CD4-positive, alpha-beta memory T cell (primary cell): ENCODE results near the gene FOSB. TPM values are rescaled to one million over a fixed set of nuclear protein-coding genes. Genes with fewer than 3 reads are reported as not detected.

Experiments
- CTCF ChIA-PET: fragments of 350-600 bp; sonication (Branson Sonifier 250); formaldehyde crosslinking; loops from one replicate; lab custom pipeline; 2021; ENCODE audit warnings: inconsistent platforms; ENCODE audit not compliant: partially characterized antibody; lab: Charles Lee
- POLR2A ChIA-PET: fragments of 350-600 bp; sonication (Branson Sonifier 250); formaldehyde crosslinking; loops from one replicate; lab custom pipeline; 2021; ENCODE audit not compliant: partially characterized antibody; lab: Charles Lee
- DNase-seq, 5 donors: peaks; one replicate each; pipeline versions ENCODE4 v3.0.0 to v3.0.0-alpha.2; 2020 to 2022; ENCODE audit warnings: mixed read lengths in 1 of 5
- H3K27ac ChIP-seq: one replicate; pipeline ENCODE4 v1.7.0; 2013; ENCODE audit warnings: low read depth, low read length
- H3K27me3 ChIP-seq: 2 replicates; pipeline ENCODE4 v1.7.0; 2013; ENCODE audit warnings: mild to moderate bottlenecking, low read length, moderate library complexity; ENCODE audit not compliant: insufficient read depth
- H3K36me3 ChIP-seq: 2 replicates; pipeline ENCODE4 v1.7.0; 2013; ENCODE audit warnings: mild to moderate bottlenecking, low read length, moderate library complexity; ENCODE audit not compliant: insufficient read depth
- H3K4me1 ChIP-seq: 2 replicates; pipeline ENCODE4 v1.7.0; 2013; ENCODE audit warnings: mild to moderate bottlenecking, low read length, moderate library complexity; ENCODE audit not compliant: insufficient read depth
- H3K4me3 ChIP-seq, 2 donors: one replicate each; pipeline ENCODE4 v1.7.0; 2013; ENCODE audit warnings: low read length in 2 of 2, mild to moderate bottlenecking in 1 of 2
- H3K9me3 ChIP-seq, 2 donors: one replicate each; pipeline ENCODE4 v1.7.0; 2013; ENCODE audit warnings: low read length in 2 of 2, control low read depth in 1 of 2; ENCODE audit not compliant: control insufficient read depth in 1 of 2
- H3K27ac Mint-ChIP-seq, 7 donors: one replicate each; pipeline ENCODE4 v1.8.0; 2020 to 2021; ENCODE audit warnings: mixed read lengths in 7 of 7, mild to moderate bottlenecking in 6 of 7, inconsistent platforms in 3 of 7, moderate library complexity in 3 of 7
- H3K27me3 Mint-ChIP-seq, 2 donors: one replicate each; pipeline ENCODE4 v1.8.0; 2020 to 2021; ENCODE audit warnings: mixed read lengths in 2 of 2
- H3K36me3 Mint-ChIP-seq, 2 donors: one replicate each; pipeline ENCODE4 v1.8.0; 2020 to 2021; ENCODE audit warnings: mixed read lengths in 2 of 2, inconsistent platforms in 1 of 2, mild to moderate bottlenecking in 1 of 2
- H3K4me1 Mint-ChIP-seq, 4 donors: one replicate each; pipeline ENCODE4 v1.8.0; 2020 to 2021; ENCODE audit warnings: mixed read lengths in 4 of 4, mild to moderate bottlenecking in 1 of 4
- H3K4me3 Mint-ChIP-seq, 8 donors: one replicate each; pipeline ENCODE4 v1.8.0; 2020 to 2021; ENCODE audit warnings: mixed read lengths in 8 of 8, mild to moderate bottlenecking in 7 of 8, moderate library complexity in 6 of 8, inconsistent platforms in 3 of 8
- H3K9me3 Mint-ChIP-seq, 8 donors: one replicate each; pipeline ENCODE4 v1.8.0; 2020 to 2021; ENCODE audit warnings: mixed read lengths in 8 of 8, mild to moderate bottlenecking in 5 of 8, inconsistent platforms in 3 of 8, moderate library complexity in 1 of 8
- intact Hi-C: fragments of 100-400 bp; cut with micrococcal nuclease; formaldehyde crosslinking; loops from one replicate; pipeline ENCODE4 v1.15.1; 2023
- polyA plus RNA-seq, 2 donors: library from polyadenylated mRNA; unstranded; fragments of 300-500 nt; fragmentation: Illumina TruSeq; gene quantifications; one replicate each; pipeline ENCODE4 v1.2.3, GENCODE V29; 2021
- total RNA-seq, 2 experiments: library from RNA; stranded (reverse); gene quantifications; one replicate each; pipeline ENCODE4 v1.2.3, GENCODE V29; 2021

Gene FOSB
- total and polyA plus RNA-seq, 4 experiments from 2014 or later = 4.2 to 17.1 (median 8.6) TPM

GRCh38 chr19:45421947-45422498 lies 45.8 kb upstream of the FOSB start:
- ChIA-PET CTCF (interaction anchor here (1.0 kb wide), 1 partner anchor 64 kb away, joined by 4 read pairs; no protein-coding TSS in a partner anchor), POLR2A (no interaction called here)
- no peaks in the 10 kb centered on the region for H3K9me3 Mint-ChIP-seq
- peak overlapping the region in 6 of 8 donors; percentile 29 to 55 (median 43) for H3K4me3 Mint-ChIP-seq
- H3K27ac Mint-ChIP-seq = peak overlapping the region in 5 of 7 donors; percentile 25 to 85 (median 55)
- H3K9me3 ChIP-seq = no peaks in the 10 kb centered on the region
- H3K27ac ChIP-seq = no peak overlapping the region
- H3K4me1 ChIP-seq = peaks cover 26% of the 10 kb centered on the region
- no peak overlapping the region for H3K4me3 ChIP-seq
- intact Hi-C loops = loop anchor here (5.0 to 10.0 kb wide), 2 partner anchors 160 to 273 kb away; partner anchors contain the start of genes OPA3, QPCTL and SNRPD2
- H3K4me1 Mint-ChIP-seq = peaks cover 25 to 45% (median 33%) of the 10 kb centered on the region in 4 donors
- DNase-seq = no peak
- H3K36me3 ChIP-seq = peaks cover 2% of the 10 kb centered on the region
- H3K27me3 Mint-ChIP-seq = no peaks in the 10 kb centered on the region
- H3K36me3 Mint-ChIP-seq = peaks cover 4 to 31% of the 10 kb centered on the region in 2 donors
- H3K27me3 ChIP-seq = no peaks in the 10 kb centered on the region

DNA sequence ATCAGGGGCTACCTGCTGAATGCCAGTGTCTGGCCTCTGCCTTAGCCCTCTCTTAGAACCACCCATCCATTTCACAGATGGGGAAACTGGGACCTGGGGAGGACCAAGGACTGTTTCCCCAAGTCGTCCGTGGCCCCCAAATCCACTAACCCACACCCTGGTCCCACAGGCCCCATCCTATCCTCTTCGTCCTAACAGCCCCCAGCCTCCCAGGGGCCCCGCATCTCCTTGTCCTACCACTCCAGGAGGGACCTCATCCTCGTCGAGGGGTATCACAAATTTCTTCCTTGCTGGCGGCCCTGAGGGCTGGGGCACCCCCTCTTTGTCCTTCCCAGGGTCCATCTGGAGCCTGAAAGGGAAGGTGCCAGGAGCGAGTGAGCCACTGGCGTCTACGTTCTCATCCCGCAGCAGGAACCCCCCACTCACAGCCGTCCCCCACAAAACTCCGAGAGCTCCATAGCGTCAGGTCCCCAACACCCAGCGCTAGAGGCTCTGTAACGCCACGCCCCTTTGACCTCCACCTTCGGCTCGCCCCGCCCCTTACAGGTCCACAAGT lies 44.7 kb upstream of the FOSB start:
- H3K9me3 ChIP-seq = no peaks in the 10 kb centered on the region
- H3K9me3 Mint-ChIP-seq = no peaks in the 10 kb centered on the region
- no peaks in the 10 kb centered on the region for H3K27me3 ChIP-seq
- H3K36me3 ChIP-seq = no peaks in the 10 kb centered on the region
- CTCF ChIA-PET = interaction anchor here (6.0 kb wide), 1 partner anchor 56 kb away, joined by 66 read pairs; no protein-coding TSS in a partner anchor
- peak overlapping the region; percentile 89 to 97 (median 94) for H3K27ac Mint-ChIP-seq
- POLR2A ChIA-PET = interaction anchor here (0.7 to 2.2 kb wide), 3 partner anchors 16 to 46 kb away, joined by 3 to 7 read pairs (median 3); no protein-coding TSS in a partner anchor
- H3K27ac ChIP-seq = peak overlapping the region; percentile 68
- H3K4me1 Mint-ChIP-seq = peaks cover 28 to 54% (median 39%) of the 10 kb centered on the region in 4 donors
- H3K36me3 Mint-ChIP-seq = peaks cover 4 to 23% of the 10 kb centered on the region in 2 donors
- peak overlapping the region; percentile 91 to 97 (median 94) for H3K4me3 Mint-ChIP-seq
- DNase-seq = peak in 1 of 5 donors; percentile 72
- H3K4me1 ChIP-seq = peaks cover 30% of the 10 kb centered on the region
- H3K27me3 Mint-ChIP-seq = peaks cover 0 to 2% of the 10 kb centered on the region in 2 donors
- H3K4me3 ChIP-seq = peak overlapping the region; percentile 54 to 74
- intact Hi-C loops = loop anchor here (1.0 to 10.0 kb wide), 4 partner anchors 18 to 272 kb away; partner anchors contain the start of genes OPA3, PPP1R13L, QPCTL and SNRPD2

GRCh38 chr19:45423589-45424190 lies 44.1 kb upstream of the FOSB start, which contains the start of gene ERCC1:
Gene ERCC1 (minus strand): TSS chr19:45423917. CDS start chr19:45423374, 543 bp downstream.
- POLR2A ChIA-PET = interaction anchor here (0.7 to 2.2 kb wide), 5 partner anchors 15 to 73 kb away, joined by 3 to 7 read pairs (median 3); no protein-coding TSS in a partner anchor

DNA sequence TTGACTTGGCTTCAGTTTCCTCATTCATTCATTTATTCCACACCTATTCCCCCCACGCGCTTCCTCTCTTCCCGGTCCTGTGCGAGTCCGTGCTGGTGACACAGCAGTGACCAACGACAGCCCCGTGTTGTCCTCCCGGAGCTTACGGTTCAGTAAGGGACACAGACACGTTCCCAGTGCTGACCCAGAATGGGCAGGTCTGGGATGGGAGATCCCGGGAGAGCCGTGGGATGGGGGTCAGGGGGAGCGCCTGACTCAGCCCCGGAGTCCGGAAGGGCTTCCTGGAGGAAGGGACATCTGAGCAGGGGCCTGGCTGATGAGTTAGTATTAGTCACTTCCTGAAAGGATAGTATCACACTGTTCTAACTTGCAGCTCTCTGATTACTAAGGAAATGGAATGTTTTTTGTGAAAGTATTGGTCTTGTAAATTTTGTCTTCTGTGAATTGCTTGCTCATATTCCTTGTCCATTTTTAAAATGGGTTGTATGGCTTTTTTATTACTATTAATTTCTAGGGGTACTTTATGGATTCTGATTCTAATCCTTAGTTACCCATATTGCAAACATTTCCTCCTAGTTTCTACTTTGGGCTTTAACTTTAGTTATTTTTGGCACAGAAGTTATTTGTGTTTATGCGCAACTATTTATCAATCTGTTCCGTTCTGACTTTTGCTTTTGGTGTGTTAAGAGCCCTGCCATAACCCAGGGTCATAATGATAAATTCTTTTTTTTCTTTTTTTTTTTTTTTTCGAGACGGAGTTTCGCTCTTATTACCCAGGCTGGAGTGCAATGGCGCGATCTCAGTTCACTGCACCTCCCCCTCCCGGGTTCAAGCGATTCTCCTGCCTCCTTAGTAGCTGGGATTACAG lies 43.4 kb upstream of the FOSB start:
- ChIA-PET POLR2A (interaction anchor here (1.2 to 2.2 kb wide), 3 partner anchors 45 to 72 kb away, joined by 3 to 7 read pairs (median 6); no protein-coding TSS in a partner anchor), CTCF (interaction anchor here (0.6 to 6.0 kb wide), 4 partner anchors 15 to 217 kb away, joined by 3 to 66 read pairs (median 6); no protein-coding TSS in a partner anchor)
- H3K4me1 Mint-ChIP-seq = peaks cover 26 to 55% (median 37%) of the 10 kb centered on the region in 4 donors
- peak in 1 of 5 donors; percentile 63 for DNase-seq
- H3K27ac Mint-ChIP-seq = peak overlapping the region; percentile 89 to 97 (median 94)
- H3K9me3 ChIP-seq = no peaks in the 10 kb centered on the region
- peak overlapping the region in 1 of 2 donors; percentile 74 for H3K4me3 ChIP-seq
- peak overlapping the region; percentile 68 for H3K27ac ChIP-seq
- peaks cover 34% of the 10 kb centered on the region for H3K4me1 ChIP-seq
- H3K36me3 ChIP-seq = no peaks in the 10 kb centered on the region
- peaks cover 3% of the 10 kb centered on the region for H3K27me3 ChIP-seq
- H3K36me3 Mint-ChIP-seq = peaks cover 4 to 19% of the 10 kb centered on the region in 2 donors
- peak overlapping the region; percentile 91 to 97 (median 94) for H3K4me3 Mint-ChIP-seq
- H3K27me3 Mint-ChIP-seq = peaks cover 0 to 2% of the 10 kb centered on the region in 2 donors
- peaks cover 0 to 2% (median 0%) of the 10 kb centered on the region in 8 donors for H3K9me3 Mint-ChIP-seq
- intact Hi-C loops = loop anchor here (5.0 to 10.0 kb wide), 2 partner anchors 158 to 270 kb away; partner anchors contain the start of genes OPA3, QPCTL and SNRPD2

More at GRCh38 chr19:45423589-45424190, 44.1 kb upstream of the FOSB start, which contains the start of gene ERCC1:
- CTCF ChIA-PET = interaction anchor here (0.6 to 6.0 kb wide), 3 partner anchors 55 to 218 kb away, joined by 3 to 66 read pairs (median 3); no protein-coding TSS in a partner anchor
- peaks cover 36% of the 10 kb centered on the region for H3K4me1 ChIP-seq
- Mint-ChIP-seq H3K9me3 (peaks cover 0 to 2% (median 0%) of the 10 kb centered on the region in 8 donors), H3K27me3 (peaks cover 0 to 2% of the 10 kb centered on the region in 2 donors), H3K4me3 (peak within 1 kb of the TSS; percentile 91 to 97 (median 94)), H3K36me3 (peaks cover 4 to 21% of the 10 kb centered on the region in 2 donors), H3K27ac (peak within 1 kb of the TSS; percentile 89 to 97 (median 94)), H3K4me1 (peaks cover 28 to 58% (median 41%) of the 10 kb centered on the region in 4 donors)
- peak in 4 of 5 donors; percentile 67 to 87 (median 71) for DNase-seq
- intact Hi-C loops = loop anchor here (1.0 to 10.0 kb wide), 4 partner anchors 18 to 271 kb away; partner anchors contain the start of genes OPA3, PPP1R13L, QPCTL and SNRPD2
- H3K4me3 ChIP-seq = peak within 1 kb of the TSS; percentile 54 to 74
- H3K36me3 ChIP-seq = no peaks in the 10 kb centered on the region
- H3K27ac ChIP-seq = peak within 1 kb of the TSS; percentile 68
- H3K27me3 ChIP-seq = no peaks in the 10 kb centered on the region
- no peaks in the 10 kb centered on the region for H3K9me3 ChIP-seq

- ChIA-PET POLR2A (interaction anchor here (0.9 to 1.5 kb wide), 3 partner anchors 11 to 68 kb away, joined by 3 to 12 read pairs (median 9); no protein-coding TSS in a partner anchor), CTCF (interaction anchor here (1.0 to 6.0 kb wide), 6 partner anchors 11 to 69 kb away, joined by 3 to 66 read pairs (median 10); partner anchors contain the start of gene PPM1N)
- peaks cover 0 to 2% of the 10 kb centered on the region in 2 donors for H3K27me3 Mint-ChIP-seq
- H3K36me3 Mint-ChIP-seq = peaks cover 0 to 1% of the 10 kb centered on the region in 2 donors
- Histone ChIP-seq H3K4me1 (peaks cover 23% of the 10 kb centered on the region), H3K27me3 (peaks cover 3% of the 10 kb centered on the region), H3K27ac (no peak overlapping the region), H3K9me3 (no peaks in the 10 kb centered on the region), H3K36me3 (no peaks in the 10 kb centered on the region), H3K4me3 (peak overlapping the region in 1 of 2 donors; percentile 24)
- intact Hi-C loops = loop anchor here (10.0 kb wide), 1 partner anchor 266 kb away; the partner anchor contains the start of genes QPCTL and SNRPD2
- peak overlapping the region; percentile 60 to 87 (median 76) for H3K4me3 Mint-ChIP-seq
- peaks cover 0 to 2% (median 0%) of the 10 kb centered on the region in 8 donors for H3K9me3 Mint-ChIP-seq
- peak overlapping the region in 2 of 7 donors; percentile 59 for H3K27ac Mint-ChIP-seq
- DNase-seq = no peak
- H3K4me1 Mint-ChIP-seq = peaks cover 13 to 30% (median 20%) of the 10 kb centered on the region in 4 donors
These were observed 39.2 kb upstream of the FOSB start for GRCh38 chr19:45428384-45429231.
